Caco-2 (cell line): ENCODE results near the gene NPTX1. TPM values are rescaled to one million over a fixed set of nuclear protein-coding genes. Genes with fewer than 3 reads are reported as not detected.

Experiments
- BruUV-seq: library from RNA; stranded (reverse); fragments of 400-500 nt; replicated peaks from 2 replicates; lab custom pipeline; 2021; lab: Mats Ljungman, UMichigan
- CTCF ChIA-PET: fragments of 300-600 bp; sonication (Branson Sonifier 250); formaldehyde crosslinking; loops from one replicate; lab custom pipeline; 2022; ENCODE audit warnings: antibody characterized with exemption; lab: Charles Lee
- POLR2A ChIA-PET: fragments of 300-600 bp; sonication (Branson Sonifier 250); formaldehyde crosslinking; loops from one replicate; lab custom pipeline; 2022; ENCODE audit warnings: antibody characterized with exemption; lab: Charles Lee
- DNase-seq, 2 experiments: peaks; one replicate each; pipeline versions ENCODE4 v3.0.0 to v3.0.0-alpha.2; 2020 to 2022
- H3K27me3 ChIP-seq: replicated peaks from 2 replicates; pipeline ENCODE4 v1.6.0; 2011; ENCODE audit warnings: low read length; ENCODE audit not compliant: control insufficient read depth, insufficient read depth
- H3K36me3 ChIP-seq: 2 replicates; pipeline ENCODE4 v1.5.1; 2011; ENCODE audit warnings: low read length; ENCODE audit not compliant: control insufficient read depth, insufficient read depth
- H3K4me1 ChIP-seq: fragments of 250-450 bp; sonication (Bioruptor Pico); 2 replicates; pipeline ENCODE4 v1.5.1; 2020; ENCODE audit warnings: mild to moderate bottlenecking
- H3K4me3 ChIP-seq: 2 replicates; pipeline ENCODE4 v1.5.1; 2011; ENCODE audit warnings: low read depth, mild to moderate bottlenecking, control low read depth, low read length
- H3K9me3 ChIP-seq: fragments of 250-450 bp; sonication (Bioruptor Pico); 2 replicates; pipeline ENCODE4 v1.5.1; 2020; ENCODE audit warnings: mild to moderate bottlenecking, moderate library complexity
- H3K27ac Mint-ChIP-seq: one replicate; pipeline ENCODE4 v1.8.0; 2022; ENCODE audit warnings: mixed read lengths; ENCODE audit not compliant: unreplicated experiment
- H3K27me3 Mint-ChIP-seq: one replicate; pipeline ENCODE4 v1.8.0; 2022; ENCODE audit warnings: mixed read lengths; ENCODE audit not compliant: insufficient read depth, unreplicated experiment
- H3K36me3 Mint-ChIP-seq: one replicate; pipeline ENCODE4 v1.8.0; 2022; ENCODE audit warnings: mild to moderate bottlenecking, mixed read lengths; ENCODE audit not compliant: insufficient read depth, unreplicated experiment
- H3K4me1 Mint-ChIP-seq: one replicate; pipeline ENCODE4 v1.8.0; 2022; ENCODE audit warnings: low read depth, mixed read lengths; ENCODE audit not compliant: unreplicated experiment
- H3K4me3 Mint-ChIP-seq: one replicate; pipeline ENCODE4 v1.8.0; 2022; ENCODE audit warnings: mild to moderate bottlenecking, moderate library complexity, mixed read lengths; ENCODE audit not compliant: unreplicated experiment
- H3K9me3 Mint-ChIP-seq: one replicate; pipeline ENCODE4 v1.8.0; 2022; ENCODE audit warnings: mixed read lengths; ENCODE audit not compliant: unreplicated experiment
- CTCF ChIP-seq, 2 experiments: fragments of 200-600 bp in 1 of 2; IDR thresholded peaks; 1 replicate in 1 of 2; 2 replicates in 1 of 2; pipeline versions ENCODE4 v1.5.1 to v1.8.0; 2011 to 2022; ENCODE audit warnings: antibody characterized with exemption in 1 of 2, control low read depth in 1 of 2, inconsistent platforms in 1 of 2, low read depth in 1 of 2, low read length in 1 of 2, mild to moderate bottlenecking in 1 of 2, moderate library complexity in 1 of 2; ENCODE audit not compliant: insufficient read depth in 1 of 2, severe bottlenecking in 1 of 2, unreplicated experiment in 1 of 2
- intact Hi-C: fragments of 100-400 bp; cut with micrococcal nuclease; formaldehyde crosslinking; loops from one replicate; pipeline ENCODE4 v1.10.0; 2022; ENCODE audit not compliant: unreplicated experiment
- total RNA-seq: library from RNA; stranded (reverse); gene quantifications from 2 replicates; pipeline ENCODE4 v1.2.3, GENCODE V29; 2022

Gene NPTX1
- total RNA-seq, 1 experiment from 2014 or later, result 0.57 TPM

GRCh38 chr17:80478487-80479245 is 2.3 kb upstream of the NPTX1 start:
- intact Hi-C loops, result no loop called here
- ChIA-PET CTCF (no interaction called here), POLR2A (no interaction called here)
- no peak for TF ChIP-seq CTCF (IDR thresholded peaks at IDR 0.05; ENCODE audit: insufficient read depth in 1 of 2, low read depth in 1 of 2, low read length in 1 of 2, severe bottlenecking in 1 of 2, unreplicated experiment in 1 of 2)
- Histone ChIP-seq H3K9me3 (no peaks in the 10 kb centered on the region), H3K4me3 (no peak overlapping the region), H3K36me3 (no peaks in the 10 kb centered on the region), H3K27me3 (peaks cover 6% of the 10 kb centered on the region), H3K4me1 (peaks cover 29% of the 10 kb centered on the region)
- no TSS peak for BruUV-seq
- Mint-ChIP-seq H3K9me3 (no peaks in the 10 kb centered on the region), H3K27ac (no peak overlapping the region), H3K36me3 (no peaks in the 10 kb centered on the region), H3K4me1 (peaks cover 11% of the 10 kb centered on the region), H3K27me3 (peaks cover 26% of the 10 kb centered on the region), H3K4me3 (no peak overlapping the region)
- no peak for DNase-seq

GRCh38 chr17:80477647-80478478 is 1.5 kb upstream of the NPTX1 start:
- BruUV-seq, result no TSS peak
- peaks cover 29% of the 10 kb centered on the region for H3K4me1 ChIP-seq
- H3K27me3 ChIP-seq, result peaks cover 6% of the 10 kb centered on the region
- no peak for DNase-seq
- no peaks in the 10 kb centered on the region for H3K36me3 ChIP-seq
- Mint-ChIP-seq H3K36me3 (no peaks in the 10 kb centered on the region), H3K27me3 (peaks cover 34% of the 10 kb centered on the region), H3K9me3 (no peaks in the 10 kb centered on the region), H3K4me1 (peaks cover 11% of the 10 kb centered on the region), H3K27ac (no peak overlapping the region), H3K4me3 (no peak overlapping the region)
- no peak overlapping the region; the same call in 1 of the 2 replicates for H3K4me3 ChIP-seq
- no peak for TF ChIP-seq CTCF (IDR thresholded peaks at IDR 0.05; ENCODE audit: insufficient read depth in 1 of 2, low read depth in 1 of 2, low read length in 1 of 2, severe bottlenecking in 1 of 2, unreplicated experiment in 1 of 2)
- intact Hi-C loops, result no loop called here
- ChIA-PET POLR2A (interaction anchor here (1.1 kb wide), 1 partner anchor 23 kb away, joined by 16 read pairs; no protein-coding TSS in a partner anchor), CTCF (interaction anchor here (1.5 kb wide), 1 partner anchor 51 kb away, joined by 4 read pairs; no protein-coding TSS in a partner anchor)
- H3K9me3 ChIP-seq, result no peaks in the 10 kb centered on the region
